ENCODE data around the gene DRG2. TPM values are rescaled to one million over a fixed set of nuclear protein-coding genes. Genes with fewer than 3 reads are reported as not detected.

DRG2 gene
- total RNA-seq, 1 donor from 2014 or later: 40.8 TPM

DNA sequence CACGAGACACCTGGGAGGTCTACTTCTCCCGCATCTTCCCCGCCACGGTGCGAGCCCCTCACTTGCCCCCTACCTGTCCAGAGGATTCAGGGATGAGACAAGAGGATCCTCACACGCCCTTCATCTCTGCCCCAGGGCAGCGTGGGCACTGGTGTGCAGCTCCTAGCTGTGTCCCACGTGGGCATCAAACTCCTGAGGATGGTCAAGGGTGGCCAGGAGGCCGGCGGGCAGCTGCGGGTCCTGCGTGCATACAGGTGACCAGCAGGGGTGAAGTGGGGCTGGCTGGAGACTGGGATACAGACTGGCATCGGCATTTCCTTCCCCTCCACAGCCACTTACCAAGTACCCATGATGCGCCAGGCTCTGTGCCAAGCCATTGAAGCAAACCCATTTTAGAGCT lies 67.4 kb downstream of the DRG2 start:
- peaks cover 2% of the 10 kb centered on the region for H3K27me3 Mint-ChIP-seq (ENCODE audit: unreplicated experiment)
- no peak for DNase-seq (ENCODE audit: extremely low spot score, unreplicated experiment)
- H3K4me3 Mint-ChIP-seq (ENCODE audit: unreplicated experiment): no peak overlapping the region
- H3K4me1 Mint-ChIP-seq (ENCODE audit: unreplicated experiment): peaks cover 7% of the 10 kb centered on the region
- H3K9me3 Mint-ChIP-seq (ENCODE audit: unreplicated experiment): no peaks in the 10 kb centered on the region
- H3K36me3 Mint-ChIP-seq (ENCODE audit: unreplicated experiment): no peaks in the 10 kb centered on the region
- H3K27ac Mint-ChIP-seq (ENCODE audit: unreplicated experiment): no peak overlapping the region
- TF ChIP-seq, protein P1, sequence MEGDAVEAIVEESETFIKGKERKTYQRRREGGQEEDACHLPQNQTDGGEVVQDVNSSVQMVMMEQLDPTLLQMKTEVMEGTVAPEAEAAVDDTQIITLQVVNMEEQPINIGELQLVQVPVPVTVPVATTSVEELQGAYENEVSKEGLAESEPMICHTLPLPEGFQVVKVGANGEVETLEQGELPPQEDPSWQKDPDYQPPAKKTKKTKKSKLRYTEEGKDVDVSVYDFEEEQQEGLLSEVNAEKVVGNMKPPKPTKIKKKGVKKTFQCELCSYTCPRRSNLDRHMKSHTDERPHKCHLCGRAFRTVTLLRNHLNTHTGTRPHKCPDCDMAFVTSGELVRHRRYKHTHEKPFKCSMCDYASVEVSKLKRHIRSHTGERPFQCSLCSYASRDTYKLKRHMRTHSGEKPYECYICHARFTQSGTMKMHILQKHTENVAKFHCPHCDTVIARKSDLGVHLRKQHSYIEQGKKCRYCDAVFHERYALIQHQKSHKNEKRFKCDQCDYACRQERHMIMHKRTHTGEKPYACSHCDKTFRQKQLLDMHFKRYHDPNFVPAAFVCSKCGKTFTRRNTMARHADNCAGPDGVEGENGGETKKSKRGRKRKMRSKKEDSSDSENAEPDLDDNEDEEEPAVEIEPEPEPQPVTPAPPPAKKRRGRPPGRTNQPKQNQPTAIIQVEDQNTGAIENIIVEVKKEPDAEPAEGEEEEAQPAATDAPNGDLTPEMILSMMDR (IDR thresholded peaks at IDR 0.05): no peak

DNA sequence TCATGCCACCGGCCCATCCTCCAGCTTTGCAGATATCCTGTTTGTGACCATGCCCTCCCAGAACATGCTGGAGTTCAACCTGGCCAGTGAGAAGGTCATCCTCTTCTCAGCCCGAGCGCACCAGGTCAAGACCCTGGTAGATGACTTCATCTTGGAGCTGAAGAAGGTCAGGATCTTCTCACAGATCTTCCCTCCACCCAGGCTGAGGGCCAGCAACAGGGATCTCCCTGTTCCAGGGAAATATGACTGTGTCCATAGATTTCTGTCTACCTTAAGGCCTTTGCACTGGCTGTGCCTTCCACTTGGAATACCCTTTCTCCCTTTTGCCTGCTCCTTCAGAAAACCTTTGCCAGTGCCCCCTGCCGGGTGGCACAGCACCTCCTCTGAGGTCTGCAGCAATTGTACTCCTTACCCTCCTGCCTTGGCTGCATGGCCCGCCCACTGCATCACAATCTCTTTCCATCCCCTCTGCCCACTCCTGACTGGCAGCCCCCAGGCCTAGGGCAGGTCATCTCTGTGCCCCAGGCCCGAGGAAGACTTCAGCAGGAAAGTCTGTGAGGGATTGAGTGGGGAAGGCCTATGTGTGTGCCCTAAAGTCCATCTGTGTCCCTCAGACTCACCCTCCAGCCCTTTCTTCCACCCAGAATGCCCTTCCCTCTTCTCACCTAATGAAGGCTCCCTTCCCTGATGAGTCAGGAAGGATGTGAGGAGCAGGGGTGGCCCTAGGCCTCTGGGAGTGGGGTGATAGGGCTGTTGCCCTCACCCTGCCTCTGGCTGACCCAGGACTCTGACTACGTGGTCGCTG lies 68.6 kb downstream of the DRG2 start:
- Mint-ChIP-seq H3K4me3 (ENCODE audit: unreplicated experiment) (no peak overlapping the region), H3K36me3 (ENCODE audit: unreplicated experiment) (no peaks in the 10 kb centered on the region), H3K27me3 (ENCODE audit: unreplicated experiment) (peaks cover 2% of the 10 kb centered on the region), H3K9me3 (ENCODE audit: unreplicated experiment) (no peaks in the 10 kb centered on the region), H3K27ac (ENCODE audit: unreplicated experiment) (no peak overlapping the region), H3K4me1 (ENCODE audit: unreplicated experiment) (peaks cover 7% of the 10 kb centered on the region)
- DNase-seq (ENCODE audit: extremely low spot score, unreplicated experiment): no peak
- TF ChIP-seq, protein P1 (IDR thresholded peaks at IDR 0.05): no peak

DNA sequence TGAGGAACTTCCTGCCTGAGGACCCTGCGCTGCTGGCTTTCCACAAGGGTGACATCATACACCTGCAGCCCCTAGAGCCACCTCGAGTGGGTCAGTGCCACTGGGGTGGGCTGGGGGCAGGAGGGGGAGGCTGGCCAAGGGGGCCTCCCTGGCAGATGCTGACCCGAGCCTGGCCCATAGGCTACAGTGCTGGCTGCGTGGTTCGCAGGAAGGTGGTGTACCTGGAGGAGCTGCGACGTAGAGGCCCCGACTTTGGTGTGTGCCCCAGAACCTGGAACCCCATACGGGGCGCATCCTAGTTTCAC lies 69.2 kb downstream of the DRG2 start:
- TF ChIP-seq, protein P1 (IDR thresholded peaks at IDR 0.05): no peak
- Mint-ChIP-seq H3K9me3 (ENCODE audit: unreplicated experiment) (no peaks in the 10 kb centered on the region), H3K4me3 (ENCODE audit: unreplicated experiment) (no peak overlapping the region), H3K36me3 (ENCODE audit: unreplicated experiment) (no peaks in the 10 kb centered on the region), H3K4me1 (ENCODE audit: unreplicated experiment) (peaks cover 7% of the 10 kb centered on the region), H3K27me3 (ENCODE audit: unreplicated experiment) (peaks cover 2% of the 10 kb centered on the region), H3K27ac (ENCODE audit: unreplicated experiment) (no peak overlapping the region)
- no peak for DNase-seq (ENCODE audit: extremely low spot score, unreplicated experiment)

Other genes with a start within 250 kb of the DRG2 start
- 69.7 and 69.8 TPM in 2 replicates for gene TOM1L2, start 115.5 kb upstream of the DRG2 start, total RNA-seq
- gene DRC3, start 115.1 kb upstream of the DRG2 start, total RNA-seq: 2.1 and 2.9 TPM in 2 replicates
- 21.8 and 26.6 TPM in 2 replicates for gene ATPAF2, start 48.8 kb upstream of the DRG2 start, total RNA-seq
- gene GID4, start 48.5 kb upstream of the DRG2 start, total RNA-seq: 9.2 and 12.9 TPM in 2 replicates
- 0.21 and 0.37 TPM in 2 replicates for gene MYO15A, start 20.8 kb downstream of the DRG2 start, total RNA-seq
- 89.4 and 95.9 TPM in 2 replicates for gene ALKBH5, start 95.9 kb downstream of the DRG2 start, total RNA-seq
- gene LLGL1, start 137.7 kb downstream of the DRG2 start, total RNA-seq: 43.7 and 45.0 TPM in 2 replicates
- 212 and 214 TPM in 2 replicates for gene FLII, start 170.8 kb downstream of the DRG2 start, total RNA-seq
- 10.8 and 15.3 TPM in 2 replicates for gene MIEF2, start 172.7 kb downstream of the DRG2 start, total RNA-seq
- gene TOP3A, start 227.0 kb downstream of the DRG2 start, total RNA-seq: 41.5 and 44.8 TPM in 2 replicates
- gene SMCR8, start 227.3 kb downstream of the DRG2 start, total RNA-seq: 19.8 and 21.2 TPM in 2 replicates

Data from osteocyte (in vitro differentiated cells).